Heart right ventricle (tissue), 16 donors: ENCODE measurements around the gene SLC27A4. TPM values are rescaled to one million over a fixed set of nuclear protein-coding genes. Genes with fewer than 3 reads are reported as not detected.

Experiments
- ATAC-seq, 8 donors: fragments of 200-7000 bp; cut with Tn5 transposase; one replicate each; pipeline ENCODE4 v1.9.1; 2020; ENCODE audit warnings: mild to moderate bottlenecking in 8 of 8, moderate library complexity in 8 of 8, moderate number of reproducible peaks in 1 of 8
- DNase-seq, 2 donors: peaks; one replicate each; pipeline ENCODE4 v3.0.0-alpha.2; 2020
- H3K27ac ChIP-seq, 10 donors: fragments of 200-600 bp; sonication (generic) in 2 of 10; one replicate each; pipeline versions ENCODE4 v1.5.0 to v1.8.0; 2020 to 2022; ENCODE audit warnings: mild to moderate bottlenecking in 3 of 10
- H3K27me3 ChIP-seq, 7 donors: fragments of 200-600 bp; one replicate each; pipeline ENCODE4 v1.8.0; 2021 to 2022; ENCODE audit warnings: mild to moderate bottlenecking in 2 of 7
- H3K36me3 ChIP-seq, 9 donors: fragments of 200-600 bp; sonication (generic) in 1 of 9; one replicate each; pipeline versions ENCODE4 v1.5.0 to v1.8.0; 2020 to 2022; ENCODE audit warnings: mild to moderate bottlenecking in 2 of 9
- H3K4me1 ChIP-seq, 9 donors: fragments of 200-600 bp; sonication (generic) in 1 of 9; one replicate each; pipeline versions ENCODE4 v1.5.0 to v1.8.0; 2020 to 2022; ENCODE audit warnings: mild to moderate bottlenecking in 4 of 9
- H3K4me3 ChIP-seq, 10 donors: fragments of 200-600 bp; sonication (generic) in 2 of 10; one replicate each; pipeline versions ENCODE4 v1.5.0 to v1.8.0; 2020 to 2022; ENCODE audit warnings: mild to moderate bottlenecking in 7 of 10, moderate library complexity in 2 of 10
- H3K9me3 ChIP-seq, 11 donors: fragments of 200-600 bp in 10 of 11; sonication (generic) in 2 of 11; one replicate each; pipeline versions ENCODE4 v1.5.0 to v1.8.0; 2013 to 2022; ENCODE audit warnings: mild to moderate bottlenecking in 2 of 11, control low read depth in 1 of 11, moderate library complexity in 1 of 11
- CTCF ChIP-seq, 9 donors: fragments of 200-600 bp; sonication (generic) in 2 of 9; IDR thresholded peaks; one replicate each; pipeline versions ENCODE4 v1.5.0 to v1.8.0; 2021 to 2022; ENCODE audit warnings: antibody characterized with exemption in 9 of 9, mild to moderate bottlenecking in 5 of 9, moderate library complexity in 1 of 9
- WGBS, 2 donors: extraction: QIAGEN DNeasy Blood & Tissue Kit; methylation state at CpG; one replicate each; pipeline ENCODE4 v1.1.7; 2013; ENCODE audit warnings: inconsistent platforms in 1 of 2; 5-methylcytosine and 5-hydroxymethylcytosine counted together
- intact Hi-C, 10 donors: fragments of 100-400 bp; cut with DNase I; formaldehyde crosslinking; loops; one replicate each; pipeline versions ENCODE4 v1.11.1 to v1.14.2; 2022
- polyA plus RNA-seq, 2 donors: library from polyadenylated mRNA; stranded (reverse); fragments of 200-250 nt; gene quantifications; one replicate each; pipeline ENCODE4 v1.2.3, GENCODE V29; 2013
- total RNA-seq, 10 donors: library from RNA; stranded (reverse); fragmentation: NEBNext Ultra II Directional in 3 of 10; extraction: Animal tissue kit (Norgen Biotek cat#: 25700) in 3 of 10; gene quantifications; one replicate each; pipeline versions ENCODE4 v1.2.1 to v1.2.4, GENCODE V29; 2021 to 2023
- donor health status: Arrhythmogenic right ventricular cardiomyopathy.
- donor health status: ischemic (EF 13 %, LVEDD 7.1; RV severe dilation, severe dysfunction).
- donor health status: healthy with polysubstance abuse.
- donor health status: DM: no; HTN: yes; CAD: no.
- donor health status: DM: no; HTN: no; CAD: no.
- donor health status: ischemic (EF 25% LVEDD 6.9; RV normal size, moderate dysfunction).
- donor health status: ischemic (EF 25% LVEDD 5.7; RV mildly dilated, moderate dysfunction).
- donor health status: healthy.
- donor health status: DM: yes; HTN: yes; CAD: no.
- donor health status: Ischemic cardiomyopathy.
- donor health status: ischemic (EF 35%, LVEDD 5.7; RV mildly dilated, moderate dysfunction).
- donor health status: nonischemic (EF 11% LVEDD 7.7; RV severe dilation, severe dysfunction).
- donor health status: DM: yes; HTN: yes; CAD: no.
- donor health status: PGD.
- donor health status: ischemic (EF 29% LVEDD 5.4; RV normal size, mild dysfunction).
- donor health status: nonischemic (EF 23%, LVEDD 6.1; RV moderate dilation, normal function).

SLC27A4 gene
- total and polyA plus RNA-seq, 12 donors, result 10.0 to 37.2 (median 17.7) TPM

- Histone ChIP-seq H3K4me3 (no peak overlapping the region), H3K36me3 (peaks cover 0 to 34% (median 0%) of the 10 kb centered on the region in 9 donors), H3K27me3 (no peaks in the 10 kb centered on the region), H3K9me3 (no peaks in the 10 kb centered on the region), H3K27ac (no peak overlapping the region), H3K4me1 (peaks cover 0 to 4% (median 0%) of the 10 kb centered on the region in 9 donors)
- ATAC-seq (no peak), DNase-seq (no peak)
- 89% methylated on average over 4 of the region's 4 CpGs for WGBS, 2 donors
- intact Hi-C loops, result loop anchor here in 1 of 10 donors (10.0 kb wide), 1 partner anchor 231 kb away; no protein-coding TSS in a partner anchor
- TF ChIP-seq CTCF (IDR thresholded peaks at IDR 0.05), result no peak
Measured at GRCh38 chr9:128294142-128294541, 46.2 kb upstream of the SLC27A4 start.

- DNase-seq (no peak), ATAC-seq (no peak)
- no peak for TF ChIP-seq CTCF (IDR thresholded peaks at IDR 0.05)
- H3K4me3 ChIP-seq, result no peak overlapping the region
- no peak overlapping the region for H3K27ac ChIP-seq
- no peaks in the 10 kb centered on the region for H3K27me3 ChIP-seq
- peaks cover 0 to 18% (median 0%) of the 10 kb centered on the region in 9 donors for H3K36me3 ChIP-seq
- intact Hi-C loops, result loop anchor here in 3 of 10 donors (5.0 to 10.0 kb wide), 4 partner anchors 46 to 228 kb away; partner anchors contain the start of gene SLC27A4 (in 1 of the 3)
- H3K9me3 ChIP-seq, result no peaks in the 10 kb centered on the region
- H3K4me1 ChIP-seq, result peaks cover 0 to 4% (median 0%) of the 10 kb centered on the region in 9 donors
- 90 to 91% methylated on average over 16 of the region's 16 CpGs for WGBS, 2 donors
Measured at GRCh38 chr9:128296340-128297220, 43.7 kb upstream of the SLC27A4 start.

GRCh38 chr9:128297221-128297773, 43.0 kb upstream of the SLC27A4 start:
- no peak for TF ChIP-seq CTCF (IDR thresholded peaks at IDR 0.05)
- intact Hi-C loops, result loop anchor here in 3 of 10 donors (5.0 to 10.0 kb wide), 4 partner anchors 45 to 228 kb away; partner anchors contain the start of gene SLC27A4 (in 1 of the 3)
- DNase-seq, result no peak
- Histone ChIP-seq H3K4me3 (no peak overlapping the region), H3K4me1 (peaks cover 0 to 4% (median 0%) of the 10 kb centered on the region in 9 donors), H3K36me3 (peaks cover 0 to 18% (median 0%) of the 10 kb centered on the region in 9 donors), H3K9me3 (no peaks in the 10 kb centered on the region), H3K27ac (no peak overlapping the region), H3K27me3 (no peaks in the 10 kb centered on the region)
- ATAC-seq, result no peak
- 88% methylated on average over 2 of the region's 2 CpGs for WGBS, 2 donors
